Uterus (tissue), 4 donors: ENCODE measurements around the gene HS6ST1. TPM values are rescaled to one million over a fixed set of nuclear protein-coding genes. Genes with fewer than 3 reads are reported as not detected.
"Not testable (repeated sequence)": the region's sequence is repeated elsewhere in the genome, so short reads cannot be mapped to it uniquely, and the experiment has no call there.

Experiments used
- DNase-seq, 2 donors: peaks; one replicate each; pipeline ENCODE4 v3.0.0-alpha.2; 2019 to 2020
- H3K27ac ChIP-seq, 2 donors: fragments of 200-600 bp; sonication (generic); 1 replicate in 1 of 2; 2 replicates in 1 of 2; pipeline ENCODE4 v1.5.1; 2016 to 2018
- H3K27me3 ChIP-seq, 2 donors: fragments of 200-600 bp; sonication (generic); one replicate each; pipeline ENCODE4 v1.5.1; 2018 to 2019; ENCODE audit warnings: control low read depth in 1 of 2
- H3K36me3 ChIP-seq, 2 donors: fragments of 200-600 bp; sonication (generic); one replicate each; pipeline ENCODE4 v1.5.1; 2019; ENCODE audit warnings: control low read depth in 1 of 2
- H3K4me1 ChIP-seq, 2 donors: fragments of 200-600 bp; sonication (generic); one replicate each; pipeline ENCODE4 v1.5.1; 2018 to 2019; ENCODE audit warnings: control low read depth in 1 of 2
- H3K4me3 ChIP-seq, 2 donors: fragments of 200-600 bp; sonication (generic); 1 replicate in 1 of 2; 2 replicates in 1 of 2; pipeline ENCODE4 v1.5.1; 2018 to 2019; ENCODE audit warnings: mild to moderate bottlenecking in 1 of 2
- H3K9me3 ChIP-seq, 2 donors: fragments of 200-600 bp; sonication (generic); one replicate each; pipeline ENCODE4 v1.5.1; 2019; ENCODE audit warnings: control low read depth in 1 of 2
- CTCF ChIP-seq, 4 experiments: fragments of 200-600 bp in 2 of 4; fragments of 450-650 bp in 2 of 4; sonication (generic) in 2 of 4; IDR thresholded peaks; one replicate each; pipeline ENCODE4 v1.5.1; 2016 to 2019; ENCODE audit warnings: antibody characterized with exemption in 4 of 4, mild to moderate bottlenecking in 2 of 4, moderate library complexity in 1 of 4
- POLR2A ChIP-seq, 2 donors: fragments of 450-650 bp; IDR thresholded peaks; one replicate each; pipeline ENCODE4 v1.6.1; 2016; ENCODE audit warnings: antibody characterized with exemption in 2 of 2, mild to moderate bottlenecking in 1 of 2, moderate library complexity in 1 of 2
- intact Hi-C: fragments of 100-400 bp; cut with DNase I; formaldehyde crosslinking; loops from one replicate; pipeline ENCODE4 v1.15.1; 2023; ENCODE audit warnings: low total_unique reads
- total RNA-seq, 4 donors: library from RNA; depleted of rRNA in 3 of 4; stranded (reverse); fragments of >200 nt in 3 of 4; gene quantifications; one replicate each; pipeline versions ENCODE4 v1.1.0 to v1.2.4, GENCODE V29; 2014 to 2023
- donor health status: DM: yes; HTN: yes; CAD: no.

The HS6ST1 gene
- total RNA-seq, 4 donors from 2014 or later = 22.7 to 198 (median 37.4) TPM

GRCh38 chr2:128260239-128261138 is 58.2 kb downstream of the HS6ST1 start:
- Histone ChIP-seq H3K27ac (no peak overlapping the region), H3K4me1 (no peaks in the 10 kb centered on the region), H3K27me3 (no peaks in the 10 kb centered on the region), H3K9me3 (no peaks in the 10 kb centered on the region), H3K4me3 (no peak overlapping the region), H3K36me3 (no peaks in the 10 kb centered on the region)
- no peak for DNase-seq
- TF ChIP-seq CTCF (IDR thresholded peaks at IDR 0.05) (no peak), POLR2A (IDR thresholded peaks at IDR 0.05) (no peak)
- intact Hi-C loops = no loop called here

GRCh38 chr2:128259585-128259984 is 59.1 kb downstream of the HS6ST1 start:
- no peaks in the 10 kb centered on the region for H3K27me3 ChIP-seq
- intact Hi-C loops = no loop called here
- no peaks in the 10 kb centered on the region for H3K36me3 ChIP-seq
- no peak for DNase-seq
- H3K27ac ChIP-seq = no peak overlapping the region
- H3K4me1 ChIP-seq = no peaks in the 10 kb centered on the region
- TF ChIP-seq POLR2A (IDR thresholded peaks at IDR 0.05) = no peak
- no peak for TF ChIP-seq CTCF (IDR thresholded peaks at IDR 0.05)
- H3K4me3 ChIP-seq = no peak overlapping the region
- H3K9me3 ChIP-seq = no peaks in the 10 kb centered on the region

DNA sequence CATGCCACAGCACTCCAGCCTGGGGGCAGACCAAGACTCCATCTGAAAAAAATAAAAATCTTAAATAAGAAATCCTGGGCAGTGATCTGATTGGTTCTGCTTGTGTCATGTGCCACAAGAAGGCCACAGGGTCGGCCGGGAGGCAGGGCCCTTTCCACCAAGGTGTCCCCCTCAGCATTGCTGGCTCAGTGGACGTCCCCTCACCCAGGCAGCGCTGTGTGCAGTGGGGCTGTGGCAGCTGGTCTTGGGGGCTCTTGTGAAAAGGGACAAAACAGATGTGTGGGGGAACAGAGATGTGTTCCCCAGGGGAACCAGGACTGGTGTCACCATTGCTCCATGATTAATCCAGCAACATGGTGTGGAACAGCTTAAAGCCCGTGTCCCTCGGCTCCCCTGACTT is 60.5 kb downstream of the HS6ST1 start:
- H3K27me3 ChIP-seq = no peaks in the 10 kb centered on the region
- H3K4me3 ChIP-seq = no peak overlapping the region
- H3K27ac ChIP-seq = no peak overlapping the region
- TF ChIP-seq CTCF (IDR thresholded peaks at IDR 0.05) (no peak), POLR2A (IDR thresholded peaks at IDR 0.05) (no peak)
- H3K36me3 ChIP-seq = no peaks in the 10 kb centered on the region
- no peak for DNase-seq
- no peaks in the 10 kb centered on the region for H3K4me1 ChIP-seq
- H3K9me3 ChIP-seq = no peaks in the 10 kb centered on the region
- intact Hi-C loops = no loop called here

GRCh38 chr2:128252501-128252900 is 66.2 kb downstream of the HS6ST1 start:
- no peak for TF ChIP-seq POLR2A (IDR thresholded peaks at IDR 0.05)
- no peak for TF ChIP-seq CTCF (IDR thresholded peaks at IDR 0.05)
- Histone ChIP-seq H3K4me1 (no peaks in the 10 kb centered on the region), H3K36me3 (no peaks in the 10 kb centered on the region), H3K9me3 (no peaks in the 10 kb centered on the region), H3K27ac (no peak overlapping the region), H3K4me3 (no peak overlapping the region), H3K27me3 (no peaks in the 10 kb centered on the region)
- no peak for DNase-seq
- intact Hi-C loops = no loop called here

DNA sequence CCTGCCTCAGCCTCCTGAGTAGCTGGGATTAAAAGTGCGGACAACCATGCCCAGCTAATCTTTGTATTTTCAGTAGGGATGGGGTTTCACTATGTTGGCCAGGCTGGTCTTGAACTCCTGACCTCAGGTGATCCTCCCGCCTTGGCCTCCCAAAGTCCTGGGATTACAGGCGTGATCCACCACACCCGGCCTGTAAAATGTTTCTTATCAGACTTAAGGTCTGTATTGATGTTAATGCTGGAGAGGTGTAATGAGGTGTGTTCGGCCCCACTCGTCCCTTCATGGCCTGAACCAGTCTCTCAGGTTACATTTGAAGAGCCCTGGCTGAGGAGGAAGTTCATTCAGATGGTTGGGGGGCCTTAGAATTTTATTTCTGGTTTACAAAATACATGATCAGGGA is 66.6 kb downstream of the HS6ST1 start:
- H3K9me3 ChIP-seq, H3K27me3 ChIP-seq, intact Hi-C loops, DNase-seq, H3K27ac ChIP-seq, H3K4me1 ChIP-seq, H3K4me3 ChIP-seq, H3K36me3 ChIP-seq: not testable (repeated sequence)
